MG63 (cell line): Measurements from ENCODE around the gene PMF1. TPM values are rescaled to one million over a fixed set of nuclear protein-coding genes. Genes with fewer than 3 reads are reported as not detected.

Experiments
- DNase-seq: peaks from one replicate; pipeline ENCODE4 v3.0.0-alpha.2; 2020
- H3K27me3 ChIP-seq: fragments of 250-450 bp; sonication (Bioruptor Pico); 2 replicates; pipeline ENCODE4 v1.5.1; 2020; ENCODE audit warnings: mild to moderate bottlenecking, moderate library complexity
- H3K36me3 ChIP-seq: fragments of 250-450 bp; sonication (Bioruptor Pico); 2 replicates; pipeline ENCODE4 v1.5.1; 2020; ENCODE audit warnings: mild to moderate bottlenecking, moderate library complexity
- H3K4me3 ChIP-seq: fragments of 250-450 bp; sonication (Bioruptor Pico); 2 replicates; pipeline ENCODE4 v1.5.1; 2020; ENCODE audit warnings: mild to moderate bottlenecking, moderate library complexity
- H3K9me3 ChIP-seq: fragments of 250-450 bp; sonication (Bioruptor Pico); 2 replicates; pipeline ENCODE4 v1.5.1; 2020; ENCODE audit warnings: mild to moderate bottlenecking, moderate library complexity
- total RNA-seq: library from RNA; depleted of rRNA; stranded (reverse); fragments of >200 nt; shearing (Covaris generic); gene quantifications from 2 replicates; pipeline ENCODE4 v1.2.3, GENCODE V29; 2014; ENCODE audit warnings: low replicate concordance

PMF1 gene
- total RNA-seq, 1 experiment from 2014 or later = 161 TPM

DNA sequence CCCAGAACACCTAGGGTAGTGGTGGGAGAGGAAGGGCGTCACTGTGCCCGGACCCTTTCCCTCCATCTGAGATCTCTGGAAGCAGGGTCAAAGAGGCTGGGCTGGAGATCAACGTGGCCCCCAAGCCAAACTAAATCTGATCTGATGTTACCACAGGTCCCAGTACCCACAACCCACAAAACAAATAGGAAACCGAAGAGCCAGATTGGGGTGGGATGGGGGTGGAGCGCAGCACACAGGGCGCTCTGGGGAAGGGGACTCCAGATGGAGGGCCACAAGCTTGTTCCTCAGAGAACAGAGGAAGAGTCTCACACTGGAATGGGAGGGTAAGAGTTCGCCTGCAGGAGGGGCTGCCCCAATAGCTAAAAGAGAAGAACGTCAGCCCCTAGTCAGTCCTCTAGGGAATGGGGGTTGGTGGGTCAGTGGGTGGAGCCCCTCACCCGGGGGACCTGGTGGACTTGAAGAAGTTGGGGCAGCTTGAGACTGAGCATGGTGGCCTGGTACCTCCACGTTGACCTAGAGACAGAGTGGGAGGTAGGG is 33.5 kb downstream of the PMF1 start:
- peaks cover 23% of the 10 kb centered on the region for H3K36me3 ChIP-seq
- H3K9me3 ChIP-seq = no peaks in the 10 kb centered on the region
- H3K4me3 ChIP-seq = no peak overlapping the region
- no peaks in the 10 kb centered on the region for H3K27me3 ChIP-seq
- DNase-seq = no peak

DNA sequence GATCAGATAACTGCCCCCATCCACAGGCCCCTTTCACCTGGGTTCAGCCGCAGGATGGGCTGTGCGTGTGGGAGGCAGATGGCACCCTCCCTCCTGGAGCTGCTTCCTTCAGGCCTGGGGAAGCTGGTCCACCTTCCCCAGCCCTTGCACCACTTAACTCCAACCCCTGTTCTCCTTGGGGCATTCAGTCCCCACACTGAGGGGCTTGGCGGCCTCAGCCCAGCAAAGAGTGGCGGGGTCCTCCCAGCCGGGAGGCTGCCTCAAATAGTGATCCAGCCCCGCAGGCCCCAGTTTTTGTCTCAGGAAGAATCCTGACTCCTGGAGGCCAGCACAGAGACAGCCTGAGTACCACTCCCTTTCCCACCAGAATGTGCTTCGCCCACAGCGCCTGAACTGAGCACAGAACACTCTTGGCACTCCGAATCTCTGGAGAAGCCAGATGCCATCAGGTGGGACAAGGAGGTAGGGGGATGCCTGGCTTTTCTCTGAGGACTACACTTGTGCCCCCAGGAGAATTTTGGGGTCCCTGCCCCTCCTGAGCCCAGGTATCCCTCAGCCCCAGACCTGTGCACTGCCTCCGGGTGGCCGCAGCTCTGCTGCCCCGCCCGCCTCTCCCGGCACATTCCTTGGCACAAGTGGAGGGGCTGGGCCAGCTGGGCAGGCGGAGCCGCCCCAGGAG is 34.1 kb downstream of the PMF1 start:
- Histone ChIP-seq H3K36me3 (peaks cover 29% of the 10 kb centered on the region), H3K4me3 (no peak overlapping the region), H3K27me3 (no peaks in the 10 kb centered on the region), H3K9me3 (no peaks in the 10 kb centered on the region)
- DNase-seq = peak; percentile 56

DNA sequence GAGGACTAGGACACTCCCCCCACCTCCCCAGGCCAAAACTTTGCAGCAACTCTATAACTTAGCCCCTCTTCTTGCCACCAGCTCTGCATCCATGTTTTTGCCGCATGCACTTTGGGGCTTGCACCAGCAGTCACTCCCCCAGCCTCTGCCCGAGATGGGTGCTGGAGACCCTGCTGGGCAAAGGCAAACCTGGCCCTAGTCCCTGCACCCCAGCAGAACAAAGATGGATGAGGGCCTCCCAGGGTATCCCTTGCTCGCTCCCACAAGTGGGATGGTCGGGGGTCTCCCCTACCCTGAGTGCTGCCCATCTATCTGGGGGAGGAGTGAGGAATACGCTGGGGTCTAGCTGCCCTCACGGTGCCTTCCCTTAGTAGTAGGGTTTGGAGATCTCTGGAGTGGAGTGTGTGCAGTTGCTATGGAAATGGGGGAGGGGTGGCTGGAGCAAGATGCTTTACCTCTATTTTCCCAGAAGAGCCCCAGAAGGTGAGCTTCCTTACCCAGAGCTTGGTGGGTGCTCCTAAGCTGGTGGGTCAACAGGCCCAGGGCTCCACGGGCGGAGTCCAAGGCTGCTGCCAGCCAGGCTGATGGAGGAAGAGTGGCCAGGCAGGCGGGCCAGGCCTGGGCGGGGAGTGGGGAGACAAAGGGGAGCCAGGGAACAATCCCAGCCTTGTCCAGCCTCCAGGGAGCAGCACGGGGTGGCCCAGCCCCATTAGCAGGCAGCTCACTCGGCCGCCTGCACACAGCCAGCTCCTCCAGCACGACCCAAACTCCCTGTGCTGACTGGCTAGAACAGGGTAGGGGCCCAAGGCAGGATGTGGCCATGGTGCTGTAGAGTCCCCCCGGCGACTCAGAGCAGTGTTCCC is 34.9 kb downstream of the PMF1 start, which contains the start of gene PAQR6:
Gene PAQR6 (minus strand): TSS at position 597 of the 863 bp plus-strand sequence. CDS start 1,325 bp downstream, outside the sequence.
- H3K9me3 ChIP-seq = no peaks in the 10 kb centered on the region
- peaks cover 37% of the 10 kb centered on the region for H3K36me3 ChIP-seq
- no peaks in the 10 kb centered on the region for H3K27me3 ChIP-seq
- no peak within 1 kb of the TSS for H3K4me3 ChIP-seq
- no peak for DNase-seq

DNA sequence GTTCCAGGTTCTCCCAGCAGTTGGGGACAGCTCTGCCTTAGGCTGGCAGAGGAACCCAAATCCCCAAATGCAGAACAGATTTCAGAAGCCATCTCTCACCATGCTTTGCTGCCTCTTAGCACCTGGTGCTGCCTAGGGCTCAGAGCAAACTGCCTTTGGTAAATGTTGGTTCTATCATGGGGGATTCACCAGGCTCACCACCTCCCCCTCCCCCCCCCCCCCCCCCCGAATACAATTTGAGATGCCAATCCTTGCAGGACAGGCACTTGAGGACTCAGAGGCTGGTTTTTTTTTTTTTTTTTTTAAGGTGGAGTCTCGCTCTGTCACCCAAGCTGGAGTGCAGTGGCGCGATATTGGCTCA is 35.5 kb downstream of the PMF1 start:
- no peak for DNase-seq
- H3K27me3 ChIP-seq = no peaks in the 10 kb centered on the region
- H3K4me3 ChIP-seq = no peak overlapping the region
- peaks cover 43% of the 10 kb centered on the region for H3K36me3 ChIP-seq
- H3K9me3 ChIP-seq = no peaks in the 10 kb centered on the region

DNA sequence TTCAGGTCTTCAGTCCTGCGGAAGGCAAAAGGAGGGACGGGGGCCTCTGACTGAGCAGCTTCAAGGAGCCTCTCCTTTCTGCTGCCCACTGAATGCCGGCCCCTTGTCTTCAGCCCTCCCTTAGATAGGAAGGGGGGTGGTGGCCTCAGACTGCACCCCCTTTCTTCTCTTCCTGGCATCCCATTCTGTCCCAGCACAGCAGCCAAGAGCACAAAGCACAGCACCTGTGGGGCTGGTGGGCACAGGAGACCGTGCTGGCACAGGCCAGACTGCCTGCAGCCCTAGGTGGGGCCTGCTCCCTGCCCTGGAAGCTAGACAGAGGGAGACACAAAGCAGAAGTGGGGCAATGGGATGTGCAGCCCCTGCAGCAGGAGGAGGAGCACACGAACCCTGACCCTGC is 36.8 kb downstream of the PMF1 start:
- Histone ChIP-seq H3K9me3 (no peaks in the 10 kb centered on the region), H3K4me3 (no peak overlapping the region), H3K36me3 (peaks cover 56% of the 10 kb centered on the region), H3K27me3 (no peaks in the 10 kb centered on the region)
- DNase-seq = no peak

DNA sequence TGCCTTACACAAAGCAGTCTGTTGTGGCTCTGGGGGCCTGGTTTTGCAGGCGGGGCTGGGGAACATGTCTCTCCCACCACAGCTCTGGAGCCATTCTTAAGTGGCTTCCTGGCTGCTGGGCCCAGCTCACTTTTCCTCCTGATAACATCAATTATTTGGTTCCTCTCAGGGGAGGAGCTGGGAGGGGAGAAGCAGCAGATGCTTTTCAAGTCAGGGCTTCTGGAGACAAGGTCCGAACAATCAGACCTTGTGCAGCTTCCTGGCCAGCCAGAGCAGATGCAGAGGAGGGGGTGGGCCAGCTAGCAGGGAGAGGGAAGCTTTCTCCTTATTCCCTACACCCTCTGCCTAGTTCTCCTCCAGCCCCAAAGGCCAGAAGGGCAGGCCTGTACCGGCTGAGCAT is 38.7 kb downstream of the PMF1 start:
- Histone ChIP-seq H3K9me3 (no peaks in the 10 kb centered on the region), H3K4me3 (no peak overlapping the region), H3K27me3 (no peaks in the 10 kb centered on the region), H3K36me3 (peaks cover 73% of the 10 kb centered on the region)
- no peak for DNase-seq

DNA sequence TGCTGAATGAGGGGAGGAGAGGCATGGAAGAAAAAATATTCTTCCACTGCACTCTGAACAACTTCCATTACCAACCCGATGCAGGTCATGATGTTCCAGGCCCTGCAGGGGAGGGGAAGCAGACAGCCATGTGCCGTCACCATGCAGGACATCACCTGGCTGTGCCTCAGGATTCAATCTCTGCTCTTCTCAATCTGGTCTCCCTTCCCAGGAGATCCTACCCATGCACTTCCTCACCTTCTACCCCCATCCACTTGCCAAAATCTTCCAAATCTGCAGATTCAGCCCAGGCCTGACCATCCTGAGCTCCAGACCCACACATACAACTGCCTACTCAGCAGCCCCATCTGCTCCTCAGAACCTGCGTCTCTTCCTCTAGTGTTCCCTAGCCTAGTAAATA is 40.8 kb downstream of the PMF1 start:
- H3K36me3 ChIP-seq = peaks cover 94% of the 10 kb centered on the region
- no peaks in the 10 kb centered on the region for H3K27me3 ChIP-seq
- H3K4me3 ChIP-seq = no peak overlapping the region
- DNase-seq = no peak
- no peaks in the 10 kb centered on the region for H3K9me3 ChIP-seq

DNA sequence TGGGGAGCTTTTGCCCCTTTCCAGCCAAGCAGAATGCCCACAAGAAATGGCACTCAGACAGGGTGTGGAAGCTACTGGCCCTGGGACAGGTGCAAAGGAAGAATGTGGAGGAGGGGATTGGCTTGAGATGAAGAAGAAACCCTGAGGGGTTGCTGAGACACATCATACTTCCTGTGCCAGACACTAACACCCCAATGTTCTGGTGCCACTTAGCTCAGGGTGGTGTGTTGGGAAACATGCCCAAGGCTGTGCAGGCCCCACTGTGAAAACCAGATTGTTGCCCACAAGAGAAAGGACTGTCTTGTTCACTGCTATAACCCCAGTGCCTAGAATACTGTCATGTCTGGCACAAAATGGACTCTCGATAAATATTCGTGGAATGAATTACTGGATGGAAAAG is 44.9 kb downstream of the PMF1 start:
- no peak for DNase-seq
- Histone ChIP-seq H3K27me3 (no peaks in the 10 kb centered on the region), H3K9me3 (no peaks in the 10 kb centered on the region), H3K4me3 (no peak overlapping the region), H3K36me3 (peaks cover 95% of the 10 kb centered on the region)

DNA sequence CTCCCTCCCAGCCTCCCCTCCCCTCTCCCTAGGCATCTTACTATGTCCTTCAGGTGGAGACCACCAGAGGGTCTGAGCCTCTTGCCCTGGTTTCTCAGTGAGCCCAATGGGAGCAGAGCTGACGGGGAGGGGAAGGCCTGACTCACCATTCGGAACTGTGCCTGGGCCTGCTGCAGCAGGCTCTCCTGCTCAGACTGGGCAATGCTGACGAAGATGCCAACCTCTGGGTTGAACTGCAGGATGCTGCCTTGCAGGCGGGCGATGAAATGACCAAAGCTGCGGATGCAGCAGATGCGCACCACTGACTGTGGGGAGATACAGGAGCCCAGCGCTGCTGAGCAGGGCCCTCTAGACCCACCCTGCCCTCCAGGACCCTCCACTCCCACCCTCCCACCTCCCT is 46.1 kb downstream of the PMF1 start:
- no peaks in the 10 kb centered on the region for H3K27me3 ChIP-seq
- H3K36me3 ChIP-seq = peaks cover 94% of the 10 kb centered on the region
- no peak overlapping the region for H3K4me3 ChIP-seq
- no peaks in the 10 kb centered on the region for H3K9me3 ChIP-seq
- no peak for DNase-seq

DNA sequence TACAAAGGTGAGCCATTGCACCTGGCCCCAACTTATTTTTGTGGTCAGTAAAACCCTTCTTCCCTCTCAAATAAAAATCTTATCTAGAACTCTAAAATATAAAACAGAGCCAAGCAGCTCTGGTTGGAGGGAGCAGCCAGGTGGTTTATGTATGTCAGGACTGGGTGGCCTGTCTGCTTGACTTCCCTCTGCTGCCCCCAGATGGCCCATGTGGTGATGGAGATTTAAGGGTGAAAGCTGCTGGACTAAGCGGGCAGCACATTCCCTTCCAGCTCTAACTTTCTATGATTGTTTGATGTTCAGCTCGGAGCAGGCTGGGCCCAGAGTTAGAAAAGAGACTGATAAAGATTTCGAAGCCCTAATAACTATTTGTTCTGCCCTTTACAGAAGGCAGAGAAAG is 47.0 kb downstream of the PMF1 start:
- no peak for DNase-seq
- H3K36me3 ChIP-seq = peaks cover 92% of the 10 kb centered on the region
- no peak overlapping the region for H3K4me3 ChIP-seq
- no peaks in the 10 kb centered on the region for H3K27me3 ChIP-seq
- H3K9me3 ChIP-seq = no peaks in the 10 kb centered on the region

DNA sequence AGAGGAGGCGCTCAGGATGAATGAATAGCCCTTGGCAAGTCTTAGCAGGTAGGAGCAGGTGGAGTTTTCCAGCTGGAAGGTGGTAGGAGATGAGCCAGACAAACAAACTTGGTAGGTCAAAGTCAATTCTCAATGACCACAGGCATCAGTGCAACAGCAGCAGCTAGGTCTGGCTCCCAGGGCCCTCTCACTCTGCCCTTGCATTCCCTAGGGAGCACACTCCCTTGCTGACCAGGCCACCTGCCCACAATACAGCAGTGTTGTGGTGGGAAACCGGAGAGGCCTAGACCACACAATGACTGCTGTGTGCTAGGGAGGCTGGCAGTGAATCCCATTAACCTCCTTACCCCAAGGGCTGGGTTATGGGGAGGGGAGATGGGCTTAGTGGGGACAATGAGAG is 48.1 kb downstream of the PMF1 start:
- DNase-seq = no peak
- Histone ChIP-seq H3K27me3 (no peaks in the 10 kb centered on the region), H3K9me3 (no peaks in the 10 kb centered on the region), H3K36me3 (peaks cover 90% of the 10 kb centered on the region), H3K4me3 (no peak overlapping the region)

DNA sequence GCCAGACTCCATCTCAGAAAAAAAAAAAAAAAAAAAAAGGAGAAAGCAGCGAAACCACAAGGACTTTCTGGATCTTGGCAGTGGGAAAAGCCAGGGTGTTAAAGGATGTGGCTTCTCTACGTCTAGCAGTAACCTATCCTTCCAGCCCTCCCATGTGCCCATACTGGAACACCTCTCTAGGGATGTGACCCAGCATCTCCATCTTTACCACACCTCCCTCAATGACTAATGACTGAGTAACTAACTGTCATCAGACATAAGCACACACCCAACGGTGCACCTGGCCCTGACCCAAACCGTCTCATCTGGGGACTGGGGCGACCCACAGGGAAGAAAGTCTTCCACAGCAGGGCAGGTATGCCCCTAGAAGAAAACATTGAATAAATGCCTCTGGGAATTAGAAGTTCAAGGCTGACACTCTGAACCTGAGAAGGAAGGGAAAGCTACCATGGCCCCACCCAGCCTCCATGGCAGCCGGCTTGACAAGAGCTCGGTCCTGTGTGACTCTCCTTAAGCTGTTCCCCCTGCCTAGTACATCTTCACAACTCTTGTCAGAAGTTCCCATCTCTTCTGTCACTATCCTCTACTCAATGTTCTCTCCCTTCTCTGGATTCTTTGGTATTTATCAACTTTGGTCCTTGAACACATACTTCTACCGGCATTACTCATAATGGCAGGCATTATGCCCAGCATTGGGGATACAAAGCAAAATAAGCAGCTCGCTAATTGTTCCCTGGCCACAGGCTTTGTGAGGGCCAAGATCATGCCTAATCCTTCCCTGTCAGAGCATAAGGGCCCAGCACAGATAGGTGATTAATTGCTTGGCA is 49.9 kb downstream of the PMF1 start:
- Histone ChIP-seq H3K4me3 (no peak overlapping the region), H3K27me3 (no peaks in the 10 kb centered on the region), H3K36me3 (peaks cover 93% of the 10 kb centered on the region), H3K9me3 (no peaks in the 10 kb centered on the region)
- peak; percentile 91 for DNase-seq

DNA sequence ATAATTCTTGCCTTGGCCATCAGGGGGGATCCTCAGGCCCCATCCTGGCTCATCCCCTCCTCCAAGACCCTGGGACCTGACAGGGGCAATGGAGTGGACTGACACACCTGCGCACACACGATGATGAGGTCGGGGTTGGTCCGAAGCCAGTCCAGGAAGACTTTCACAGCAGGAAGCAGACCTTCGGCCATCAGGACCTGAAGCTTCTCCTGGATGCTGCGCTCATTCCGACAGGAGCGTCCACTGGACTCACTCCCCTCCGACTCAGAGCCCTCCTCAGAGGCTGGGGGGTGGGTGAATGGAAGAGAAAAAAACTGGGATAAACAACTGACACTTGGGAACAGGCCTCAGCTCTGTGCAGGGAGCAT is 50.5 kb downstream of the PMF1 start:
- Histone ChIP-seq H3K9me3 (no peaks in the 10 kb centered on the region), H3K4me3 (no peak overlapping the region), H3K36me3 (peaks cover 93% of the 10 kb centered on the region), H3K27me3 (no peaks in the 10 kb centered on the region)
- DNase-seq = peak; percentile 60

DNA sequence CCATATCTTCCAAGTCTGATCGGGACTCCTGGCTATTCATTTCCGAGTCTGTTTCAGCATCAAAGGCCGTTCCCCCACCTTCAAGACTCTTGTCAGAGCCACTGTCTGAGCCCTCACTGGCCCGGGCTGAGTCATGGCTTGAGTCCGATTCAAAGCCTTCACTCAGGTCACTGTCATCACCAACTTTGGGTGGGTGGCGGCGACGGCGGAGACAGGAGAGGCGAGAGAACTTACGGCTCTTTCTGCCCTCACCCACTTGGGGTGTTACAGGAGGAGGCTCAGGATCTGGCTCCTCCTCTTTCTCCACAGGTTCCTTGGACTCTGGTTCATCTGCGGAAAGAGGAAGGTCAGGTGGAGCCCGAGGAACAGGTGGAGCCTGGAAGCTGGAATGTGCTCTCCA is 53.2 kb downstream of the PMF1 start:
- Histone ChIP-seq H3K36me3 (peaks cover 88% of the 10 kb centered on the region), H3K27me3 (no peaks in the 10 kb centered on the region), H3K9me3 (no peaks in the 10 kb centered on the region), H3K4me3 (no peak overlapping the region)
- DNase-seq = no peak

DNA sequence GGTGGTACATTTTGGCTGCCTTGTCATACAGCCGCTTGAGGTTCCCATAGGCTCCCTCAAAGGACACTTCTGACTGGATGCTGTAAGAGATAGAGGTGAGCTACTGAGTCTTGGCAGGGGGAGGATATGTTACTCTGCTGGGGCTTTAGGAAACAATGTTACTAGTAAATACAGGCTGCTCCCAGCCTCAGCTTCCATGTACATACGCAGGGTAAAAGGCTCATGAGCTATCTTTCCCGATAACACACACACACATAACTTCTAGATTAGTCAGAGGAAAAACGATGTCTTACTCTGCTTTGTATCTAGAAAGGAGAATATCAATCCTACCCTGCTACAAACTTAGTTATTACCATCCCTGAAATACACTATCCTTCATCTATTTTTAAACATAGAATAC is 55.5 kb downstream of the PMF1 start:
- H3K9me3 ChIP-seq = no peaks in the 10 kb centered on the region
- no peak for DNase-seq
- peaks cover 86% of the 10 kb centered on the region for H3K36me3 ChIP-seq
- H3K27me3 ChIP-seq = no peaks in the 10 kb centered on the region
- H3K4me3 ChIP-seq = no peak overlapping the region

DNA sequence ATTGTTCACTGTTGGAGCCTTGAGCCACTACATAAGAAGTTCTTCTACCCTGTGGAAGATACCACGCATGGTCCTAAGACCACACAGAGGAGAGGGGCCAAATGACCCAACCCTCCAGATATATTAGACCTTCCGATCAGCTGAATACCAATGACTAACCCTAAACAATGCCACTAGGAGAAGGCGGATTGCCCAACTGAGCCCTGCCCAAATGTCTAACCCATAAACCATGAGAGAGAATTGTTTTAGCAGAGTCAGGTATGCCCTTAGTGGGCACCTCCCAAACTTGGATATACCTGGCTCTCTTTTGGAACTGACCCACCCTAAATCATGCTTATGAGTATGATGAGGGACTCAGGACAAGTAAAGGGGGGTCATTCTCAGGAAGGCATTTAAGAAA is 57.5 kb downstream of the PMF1 start:
- no peak for DNase-seq
- H3K4me3 ChIP-seq = no peak overlapping the region
- peaks cover 87% of the 10 kb centered on the region for H3K36me3 ChIP-seq
- H3K9me3 ChIP-seq = no peaks in the 10 kb centered on the region
- no peaks in the 10 kb centered on the region for H3K27me3 ChIP-seq

DNA sequence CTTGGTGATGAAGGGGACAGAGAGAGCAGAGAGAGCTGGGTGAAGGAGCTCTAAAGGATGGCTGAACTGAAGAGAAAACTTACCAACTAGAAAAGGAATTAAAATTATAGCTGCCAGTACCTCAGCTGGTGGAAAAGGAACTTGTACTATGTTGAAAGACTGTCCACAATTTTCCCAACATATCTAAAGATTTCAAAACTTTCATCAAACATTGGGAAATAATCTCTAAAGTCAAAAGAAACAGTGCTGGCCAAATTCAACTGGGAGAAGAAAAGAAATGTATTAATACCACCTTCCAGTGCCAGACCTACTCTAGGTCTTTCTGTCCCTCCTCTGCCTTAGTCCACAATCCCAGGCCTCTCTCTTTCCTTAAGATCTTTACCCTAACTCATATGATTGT is 63.7 kb downstream of the PMF1 start:
- no peak for DNase-seq
- H3K36me3 ChIP-seq = peaks cover 85% of the 10 kb centered on the region
- no peaks in the 10 kb centered on the region for H3K27me3 ChIP-seq
- no peaks in the 10 kb centered on the region for H3K9me3 ChIP-seq
- H3K4me3 ChIP-seq = no peak overlapping the region
